Coronary artery (tissue), 2 donors: Measurements from ENCODE around the gene GCA.

ENCODE experiments used
- DNase-seq: peaks from one replicate; pipeline ENCODE4 v3.0.0-alpha.2; 2017; ENCODE audit warnings: low spot score
- H3K27ac ChIP-seq, 2 donors: fragments of 200-600 bp; sonication (generic); one replicate each; pipeline ENCODE4 v1.5.1; 2016 to 2019
- H3K4me3 ChIP-seq: fragments of 200-600 bp; sonication (generic); 2 replicates; pipeline ENCODE4 v1.5.1; 2016; ENCODE audit warnings: mild to moderate bottlenecking, moderate library complexity
- CTCF ChIP-seq: fragments of 200-600 bp; sonication (generic); IDR thresholded peaks from one replicate; pipeline ENCODE4 v1.5.1; 2019; ENCODE audit warnings: antibody characterized with exemption

GCA gene

GRCh38 chr2:162317861-162318327 lies 26.0 kb upstream of the GCA start:
- DNase-seq, result peak; percentile 76
- no peak for TF ChIP-seq CTCF
- Histone ChIP-seq H3K4me3 (peak overlapping the region; percentile 88), H3K27ac (peak overlapping the region; percentile 85 to 91)

GRCh38 chr2:162318328-162319180 lies 25.4 kb upstream of the GCA start, which contains the start of gene IFIH1:
Gene IFIH1 (minus strand): TSS chr2:162318684. CDS start chr2:162318307, 377 bp downstream.
- TF ChIP-seq CTCF, result no peak
- Histone ChIP-seq H3K27ac (peak within 1 kb of the TSS; percentile 85 to 91), H3K4me3 (peak within 1 kb of the TSS; percentile 88)
- DNase-seq, result peak; percentile 86

- DNase-seq, result no peak
- no peak overlapping the region for H3K4me3 ChIP-seq
- TF ChIP-seq CTCF, result no peak
- H3K27ac ChIP-seq, result no peak overlapping the region
Measured at GRCh38 chr2:162320864-162321517, 22.9 kb upstream of the GCA start.

- DNase-seq, result no peak
- no peak for TF ChIP-seq CTCF
- Histone ChIP-seq H3K4me3 (no peak overlapping the region), H3K27ac (no peak overlapping the region)
Measured at GRCh38 chr2:162324953-162325352, 19.0 kb upstream of the GCA start.

- no peak overlapping the region for H3K4me3 ChIP-seq
- no peak for DNase-seq
- no peak for TF ChIP-seq CTCF
- no peak overlapping the region for H3K27ac ChIP-seq
Measured at GRCh38 chr2:162327134-162327769, 16.7 kb upstream of the GCA start.

GRCh38 chr2:162327806-162328205 lies 16.1 kb upstream of the GCA start:
- Histone ChIP-seq H3K27ac (no peak overlapping the region), H3K4me3 (no peak overlapping the region)
- no peak for DNase-seq
- no peak for TF ChIP-seq CTCF
